Measurements from ENCODE around the gene PDZD7.

The PDZD7 gene

DNA sequence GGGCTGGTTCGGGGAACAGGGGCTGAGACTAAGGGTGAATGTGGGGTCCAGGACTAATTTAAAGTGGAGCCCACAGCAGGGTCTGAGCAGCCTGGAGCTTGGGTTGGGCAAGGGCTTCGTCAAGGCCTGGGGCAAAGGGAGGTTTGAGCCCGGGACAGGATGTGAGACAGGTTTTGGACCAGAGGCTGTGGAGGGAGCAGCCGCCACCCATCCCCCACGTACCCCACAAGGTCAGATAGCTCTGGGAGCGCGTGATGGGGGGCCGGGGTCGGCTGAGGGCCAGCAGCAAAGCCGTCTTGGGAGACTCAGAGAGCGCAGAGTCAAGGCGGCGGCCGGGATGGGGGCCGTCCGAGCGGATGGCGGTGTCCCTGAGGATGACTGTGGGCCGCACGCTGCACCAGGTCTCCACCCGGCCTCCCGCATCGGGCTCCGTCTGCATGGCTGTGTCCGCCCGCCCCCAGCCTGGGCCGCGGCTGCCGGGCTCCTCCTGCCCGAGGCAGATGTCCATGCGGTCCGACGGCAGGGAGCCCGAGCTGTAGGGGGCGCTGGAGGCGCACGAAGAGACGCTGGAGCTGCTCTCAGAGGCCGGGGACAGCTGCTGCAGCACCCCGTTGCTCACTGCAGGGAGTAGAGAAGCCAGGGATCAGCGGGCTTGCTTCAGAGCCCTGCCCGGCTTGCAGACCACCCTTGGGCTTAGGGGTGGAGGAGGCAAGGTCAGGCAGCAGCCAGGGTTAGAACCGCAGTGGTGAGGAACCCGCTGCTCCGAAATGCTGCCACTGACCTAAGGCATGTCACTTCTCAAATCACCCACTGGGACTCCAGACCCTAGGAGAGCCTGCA is 12.1 kb downstream of the PDZD7 start:
- peak; percentile 72 for DNase-seq (ENCODE audit: low spot score)

GRCh38 chr10:101018118-101018599 is 12.8 kb downstream of the PDZD7 start:
- DNase-seq (ENCODE audit: low spot score) = no peak

DNA sequence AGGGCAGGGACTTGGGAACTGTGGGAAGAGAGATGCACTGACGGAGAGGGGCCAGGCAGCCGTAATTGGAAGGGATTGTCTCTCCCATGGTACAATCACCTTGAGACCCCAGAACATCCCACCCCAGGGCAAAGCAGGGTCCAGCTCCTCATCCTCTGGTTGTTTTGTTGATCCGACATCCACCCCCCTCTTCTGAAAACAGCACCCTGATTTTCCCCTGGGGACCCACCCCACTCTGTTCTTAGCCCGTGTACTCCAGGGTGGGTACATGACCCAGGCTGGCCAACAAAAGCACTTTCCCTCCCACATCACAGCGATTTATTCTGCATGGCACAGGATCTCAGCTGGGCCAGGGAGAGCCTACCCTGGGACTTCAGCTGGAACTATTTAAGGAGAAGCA is 14.1 kb downstream of the PDZD7 start:
- no peak for DNase-seq (ENCODE audit: low spot score)

DNA sequence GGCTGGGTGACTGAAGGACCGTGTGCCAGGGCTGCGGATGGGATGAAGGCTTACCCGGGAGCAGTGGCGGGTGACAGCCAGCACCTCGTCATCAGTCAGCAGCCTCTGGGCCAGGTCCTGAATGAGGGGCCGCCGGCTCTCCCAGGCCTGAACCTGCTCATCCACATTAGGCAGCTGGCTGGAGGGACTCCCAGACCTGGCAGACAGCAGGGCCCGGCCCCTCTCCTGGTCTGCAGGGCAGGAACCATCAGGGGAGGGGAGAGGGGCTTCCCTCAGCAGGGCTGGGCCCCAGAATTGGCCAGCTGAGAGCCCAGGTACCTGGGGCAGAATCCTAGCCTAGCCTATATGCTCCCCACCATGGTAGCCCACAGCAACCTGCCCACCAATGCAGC is 15.4 kb downstream of the PDZD7 start:
- no peak for DNase-seq (ENCODE audit: low spot score)

- DNase-seq (ENCODE audit: low spot score) = no peak
Observed at GRCh38 chr10:101014966-101015581, 15.9 kb downstream of the PDZD7 start.

- peak; percentile 76 for DNase-seq (ENCODE audit: low spot score)
Observed at GRCh38 chr10:101014230-101014884, 16.6 kb downstream of the PDZD7 start.

GRCh38 chr10:101013365-101013825 is 17.5 kb downstream of the PDZD7 start:
- DNase-seq (ENCODE audit: low spot score) = no peak

DNA sequence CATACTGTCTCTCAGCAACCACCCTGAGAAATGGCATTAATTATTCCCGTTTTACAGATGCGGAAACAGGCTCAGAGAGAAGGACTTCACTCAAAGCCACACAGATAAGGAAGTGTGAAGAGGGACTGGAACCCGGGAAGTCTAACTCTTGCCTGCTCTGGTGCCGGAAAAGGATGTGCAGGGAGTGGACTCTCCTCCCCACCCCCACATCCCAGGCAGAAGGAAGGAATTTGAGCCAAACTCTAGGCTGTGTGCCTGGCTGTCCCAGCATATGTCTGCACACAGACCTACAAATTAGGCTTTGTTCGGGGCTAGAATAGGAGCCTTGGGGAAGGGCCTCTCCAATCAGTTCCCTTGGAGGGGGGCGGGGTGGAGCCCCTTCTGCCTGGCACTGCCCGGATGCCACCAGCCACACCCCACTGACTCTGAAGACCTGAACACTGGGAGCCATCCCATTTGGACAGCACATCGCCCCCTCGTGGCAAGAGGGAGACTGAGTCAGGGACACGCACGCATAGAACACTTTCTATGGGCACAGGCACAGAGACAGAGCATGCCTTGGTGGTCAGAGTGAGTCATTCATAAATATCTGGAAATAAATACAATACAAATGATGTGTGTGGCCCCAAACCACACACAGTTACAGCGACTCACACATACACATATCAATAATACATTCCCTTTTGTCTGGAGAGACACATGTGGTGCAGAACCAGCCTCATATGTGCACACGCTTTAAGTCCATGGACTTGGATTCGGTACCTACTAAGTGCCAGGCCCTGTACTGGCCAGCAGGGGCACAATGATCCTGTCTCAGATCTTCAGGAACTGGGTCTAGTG is 18.2 kb downstream of the PDZD7 start:
- DNase-seq (ENCODE audit: low spot score) = peak; percentile 79

DNA sequence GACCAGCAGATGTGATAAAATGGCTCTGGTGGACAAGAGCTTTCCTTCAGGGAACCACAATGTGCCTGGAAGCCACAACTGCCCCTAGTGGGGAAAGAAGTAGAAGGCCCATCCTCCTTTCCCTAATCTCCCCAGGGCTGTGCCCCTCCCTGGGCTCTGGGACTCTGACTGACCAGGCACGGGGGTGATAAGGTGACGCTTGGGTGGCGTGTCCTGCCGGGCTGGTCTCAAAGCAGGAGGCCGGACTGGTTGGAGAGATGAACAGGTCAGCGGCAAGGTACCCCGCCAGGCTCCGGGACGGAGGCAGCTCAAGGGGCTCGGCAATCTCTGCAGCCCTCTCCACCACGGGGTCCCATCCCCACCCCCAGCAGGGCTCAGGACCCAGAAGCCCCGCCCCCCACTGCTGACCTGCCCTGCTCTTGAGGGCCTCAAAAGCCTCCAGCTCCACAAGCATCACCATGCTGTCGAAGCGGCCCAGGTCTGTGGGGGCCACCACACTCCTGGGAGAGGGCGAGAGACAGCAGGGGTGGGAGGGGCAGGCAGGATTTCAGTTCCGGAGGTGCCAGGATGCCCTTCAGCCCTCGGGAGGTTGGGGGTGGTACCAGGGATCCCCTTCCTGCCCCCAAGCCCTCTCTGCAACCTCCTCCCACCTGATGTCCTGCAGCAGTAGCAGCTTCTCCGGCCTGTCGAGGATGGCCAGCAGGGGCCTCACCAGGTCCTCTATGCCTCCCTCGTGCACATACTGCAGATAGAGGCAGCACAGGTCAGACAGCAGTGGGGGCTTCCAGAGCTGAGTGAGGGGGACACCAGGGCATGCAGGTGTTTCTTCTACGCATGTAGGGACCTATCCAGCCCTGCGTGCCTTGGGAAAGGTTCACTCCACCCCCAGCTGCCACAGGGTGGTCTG is 19.2 kb downstream of the PDZD7 start:
- no peak for DNase-seq (ENCODE audit: low spot score)

DNA sequence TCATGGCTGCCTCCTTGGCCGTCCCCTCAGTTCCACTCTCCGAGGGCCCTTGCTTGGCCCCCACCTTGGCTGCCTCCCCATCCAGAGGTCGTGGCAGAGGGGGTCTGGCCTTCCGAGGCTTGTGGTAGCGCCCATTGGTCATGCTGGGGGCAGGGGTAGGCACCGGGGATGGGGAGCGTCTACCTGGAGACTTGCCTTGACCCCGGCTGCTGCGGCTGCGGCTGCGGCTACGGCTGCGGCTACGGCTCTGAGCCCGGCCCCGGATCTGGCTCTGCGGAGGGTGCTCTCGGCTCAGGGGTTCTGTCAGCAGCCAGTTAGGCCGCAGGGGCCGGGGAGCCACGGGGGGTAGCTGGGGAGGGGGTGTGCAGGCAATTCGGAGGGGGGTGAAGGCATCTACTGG is 20.6 kb downstream of the PDZD7 start:
- no peak for DNase-seq (ENCODE audit: low spot score)

GRCh38 chr10:101008823-101009423 is 22.0 kb downstream of the PDZD7 start:
- DNase-seq (ENCODE audit: low spot score) = no peak

- DNase-seq (ENCODE audit: low spot score) = no peak
Observed at GRCh38 chr10:101007915-101008822, 22.8 kb downstream of the PDZD7 start.

GRCh38 chr10:101007099-101007711 is 23.7 kb downstream of the PDZD7 start:
- DNase-seq (ENCODE audit: low spot score) = no peak

GRCh38 chr10:101006593-101007098 is 24.3 kb downstream of the PDZD7 start:
- DNase-seq (ENCODE audit: low spot score) = no peak

GRCh38 chr10:101005869-101006567 is 24.9 kb downstream of the PDZD7 start:
- no peak for DNase-seq (ENCODE audit: low spot score)

DNA sequence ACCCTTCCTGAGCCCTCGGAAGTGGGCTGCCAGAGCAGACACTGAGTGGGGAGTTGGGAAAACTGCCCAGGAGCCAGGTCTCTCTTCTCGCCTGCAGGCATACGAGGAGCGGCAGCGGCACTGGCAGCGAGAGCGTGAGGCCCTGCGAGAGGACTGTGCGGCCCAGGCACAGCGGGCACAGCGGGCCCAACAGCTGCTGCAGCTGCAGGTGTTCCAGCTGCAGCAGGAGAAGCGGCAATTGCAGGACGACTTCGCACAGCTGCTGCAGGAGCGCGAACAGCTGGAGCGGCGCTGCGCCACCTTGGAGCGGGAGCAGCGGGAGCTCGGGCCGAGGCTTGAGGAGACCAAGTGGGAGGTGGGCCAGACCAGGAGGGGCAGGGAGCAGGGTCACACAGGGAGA is 25.6 kb downstream of the PDZD7 start:
- no peak for DNase-seq (ENCODE audit: low spot score)

GRCh38 chr10:101003639-101004206 is 27.2 kb downstream of the PDZD7 start:
- no peak for DNase-seq (ENCODE audit: low spot score)

DNA sequence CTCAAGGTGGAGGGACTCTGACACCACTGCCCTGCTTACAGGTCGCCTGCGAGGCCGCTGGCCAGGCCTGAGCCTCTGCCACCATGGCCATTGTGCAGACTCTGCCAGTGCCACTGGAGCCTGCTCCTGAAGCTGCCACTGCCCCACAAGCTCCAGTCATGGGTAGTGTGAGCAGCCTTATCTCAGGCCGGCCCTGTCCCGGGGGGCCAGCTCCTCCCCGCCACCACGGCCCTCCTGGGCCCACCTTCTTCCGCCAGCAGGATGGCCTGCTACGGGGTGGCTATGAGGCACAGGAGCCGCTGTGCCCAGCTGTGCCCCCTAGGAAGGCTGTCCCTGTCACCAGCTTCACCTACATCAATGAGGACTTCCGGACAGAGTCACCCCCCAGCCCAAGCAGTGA is 28.5 kb downstream of the PDZD7 start:
- DNase-seq (ENCODE audit: low spot score) = no peak
